ENCODE measurements around the gene DOC2A.

DOC2A gene

DNA sequence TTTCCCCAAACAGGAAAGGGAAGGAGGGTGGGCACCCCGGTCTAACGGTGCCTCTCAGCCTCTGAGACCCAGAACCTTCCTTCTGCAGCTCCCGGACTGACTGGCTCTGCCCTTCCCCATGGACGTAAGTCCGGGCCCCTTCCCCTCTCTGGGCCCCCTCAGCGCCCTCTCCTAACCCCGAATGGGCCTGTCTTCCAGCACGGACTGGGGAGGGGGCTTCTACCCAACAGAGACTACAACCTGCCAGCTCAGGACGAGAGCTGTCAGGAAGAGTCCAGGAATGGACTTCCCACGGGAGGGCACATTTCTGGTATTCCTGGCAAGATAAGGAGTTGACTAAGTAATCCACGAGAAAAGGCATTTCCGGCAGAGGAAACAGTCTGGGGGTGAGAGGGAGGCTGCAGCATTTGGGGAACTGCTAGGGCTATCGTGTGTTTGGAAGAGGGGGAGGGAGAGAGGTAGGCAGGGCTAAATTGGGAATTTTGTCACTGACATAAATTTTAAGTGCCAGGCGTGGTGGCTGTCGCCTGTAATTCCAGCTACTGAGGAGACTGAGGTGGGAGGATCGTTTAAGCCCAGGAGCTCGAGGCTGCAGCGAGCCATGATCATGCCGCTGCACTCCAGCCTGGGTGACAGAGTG lies 42.7 kb upstream of the DOC2A start:
- H3K9ac ChIP-seq (ENCODE audit: low read length) = peak overlapping the region; percentile 91
- no peak overlapping the region for H4K91ac ChIP-seq (ENCODE audit: low read length)
- 4% methylated on average over 17 of the region's 19 CpGs for WGBS

DNA sequence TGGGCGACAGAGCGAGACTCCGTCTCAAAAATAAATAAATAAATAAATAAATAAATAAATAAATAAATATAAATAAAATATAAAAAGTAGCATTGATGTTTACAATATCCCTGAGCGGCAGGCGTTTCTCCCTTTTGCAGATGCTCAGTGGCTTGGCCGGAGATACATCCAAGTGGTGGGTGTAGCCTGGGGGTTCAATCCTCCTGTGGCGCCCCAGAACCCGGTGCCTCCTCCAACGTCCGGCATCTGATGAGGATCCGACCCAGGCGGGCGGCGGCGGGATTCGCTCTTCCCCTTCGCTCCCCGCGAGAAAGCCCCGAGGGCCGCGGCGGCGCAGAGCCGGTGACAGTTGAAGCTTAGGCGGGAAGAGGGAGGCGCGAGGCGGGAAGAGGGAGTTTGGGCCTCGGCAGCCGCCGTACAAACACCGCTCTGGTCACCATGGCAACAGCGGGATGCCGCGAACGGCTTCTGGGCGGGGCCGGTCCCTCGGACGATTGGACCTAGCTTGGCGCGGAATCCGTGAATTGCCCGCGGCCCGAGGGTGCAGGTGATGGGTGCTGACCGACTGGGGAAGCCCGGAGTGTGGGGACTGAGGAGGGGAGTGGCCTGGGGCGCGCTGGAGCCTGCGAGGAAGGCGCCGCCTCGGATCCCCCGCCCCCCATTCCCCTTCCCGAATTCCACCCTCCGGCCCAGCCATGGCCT lies 42.0 kb upstream of the DOC2A start:
- 2% methylated on average over 51 of the region's 58 CpGs for WGBS
- Histone ChIP-seq H3K4me1 (ENCODE audit: control insufficient read depth, insufficient read depth, low read depth, low read length) (peaks cover 10% of the 10 kb centered on the region), H4K91ac (ENCODE audit: low read length) (peak overlapping the region; percentile 64), H3K27me3 (ENCODE audit: control insufficient read depth in 1 of 2, insufficient read depth in 1 of 2, low read length in 2 of 2) (no peaks in the 10 kb centered on the region), H2BK5ac (ENCODE audit: low read depth, low read length, poor library complexity, severe bottlenecking) (no peak overlapping the region), H3K18ac (ENCODE audit: low read depth in 1 of 2, low read length in 2 of 2) (peak overlapping the region; percentile 69 to 93), H3K4ac (ENCODE audit: low read depth in 1 of 2, low read length in 2 of 2) (peak overlapping the region in 1 of 2 experiments; percentile 89), H3K23ac (ENCODE audit: low read length in 2 of 2) (peak overlapping the region in 1 of 2 experiments; percentile 68), H3K79me1 (replicated peaks; ENCODE audit: low read length, poor library complexity, severe bottlenecking) (peaks cover 12% of the 10 kb centered on the region), H3K9me3 (ENCODE audit: control insufficient read depth, low read length) (no peaks in the 10 kb centered on the region), H3K36me3 (ENCODE audit: control insufficient read depth in 1 of 2, insufficient read depth in 2 of 2, low read depth in 1 of 2, low read length in 2 of 2) (peaks cover 5 to 9% of the 10 kb centered on the region in 2 experiments), H3K9ac (ENCODE audit: low read length) (peak overlapping the region; percentile 91), H2AK5ac (ENCODE audit: low read length, severe bottlenecking) (no peak overlapping the region), H2BK12ac (ENCODE audit: low read length in 2 of 2) (peak overlapping the region in 1 of 2 experiments; percentile 67), H3K4me3 (ENCODE audit: insufficient read depth in 1 of 2, low read depth in 1 of 2, low read length in 2 of 2) (peak overlapping the region; percentile 79 to 93), H4K8ac (ENCODE audit: low read length) (peak overlapping the region; percentile 85), H3K27ac (ENCODE audit: low read length, poor library complexity, severe bottlenecking) (no peak overlapping the region), H3K4me2 (ENCODE audit: low read length, poor library complexity, severe bottlenecking) (peak overlapping the region; percentile 89), H2AFZ (ENCODE audit: low read depth, low read length) (peak overlapping the region; percentile 90), H2BK15ac (ENCODE audit: low read depth, poor library complexity, severe bottlenecking) (peak overlapping the region; percentile 39), H3K14ac (ENCODE audit: low read length in 2 of 2) (peak overlapping the region in 1 of 2 experiments; percentile 79), H2BK120ac (ENCODE audit: low read depth, low read length) (peak overlapping the region; percentile 67)
- peak; percentile 92 for DNase-seq

More for the DNA sequence above, 42.7 kb upstream of the DOC2A start:
- Histone ChIP-seq H3K4me2 (ENCODE audit: low read length, poor library complexity, severe bottlenecking) (peak overlapping the region; percentile 89), H3K27me3 (ENCODE audit: control insufficient read depth in 1 of 2, insufficient read depth in 1 of 2, low read length in 2 of 2) (no peaks in the 10 kb centered on the region), H3K4ac (ENCODE audit: low read depth in 1 of 2, low read length in 2 of 2) (peak overlapping the region in 1 of 2 experiments; percentile 89), H3K18ac (ENCODE audit: low read depth in 1 of 2, low read length in 2 of 2) (peak overlapping the region; percentile 16 to 93), H3K23ac (ENCODE audit: low read length in 2 of 2) (peak overlapping the region in 1 of 2 experiments; percentile 68), H2BK120ac (ENCODE audit: low read depth, low read length) (peak overlapping the region; percentile 9), H3K4me1 (ENCODE audit: control insufficient read depth, insufficient read depth, low read depth, low read length) (peaks cover 10% of the 10 kb centered on the region), H2AK5ac (ENCODE audit: low read length, severe bottlenecking) (no peak overlapping the region), H3K27ac (ENCODE audit: low read length, poor library complexity, severe bottlenecking) (no peak overlapping the region), H3K14ac (ENCODE audit: low read length in 2 of 2) (peak overlapping the region in 1 of 2 experiments; percentile 79), H2BK5ac (ENCODE audit: low read depth, low read length, poor library complexity, severe bottlenecking) (no peak overlapping the region), H3K4me3 (ENCODE audit: insufficient read depth in 1 of 2, low read depth in 1 of 2, low read length in 2 of 2) (peak overlapping the region; percentile 79 to 93), H2BK12ac (ENCODE audit: low read length in 2 of 2) (peak overlapping the region in 1 of 2 experiments; percentile 67), H3K36me3 (ENCODE audit: control insufficient read depth in 1 of 2, insufficient read depth in 2 of 2, low read depth in 1 of 2, low read length in 2 of 2) (peaks cover 5 to 9% of the 10 kb centered on the region in 2 experiments), H3K9me3 (ENCODE audit: control insufficient read depth, low read length) (no peaks in the 10 kb centered on the region), H2AFZ (ENCODE audit: low read depth, low read length) (peak overlapping the region; percentile 84), H3K79me1 (replicated peaks; ENCODE audit: low read length, poor library complexity, severe bottlenecking) (peaks cover 12% of the 10 kb centered on the region), H2BK15ac (ENCODE audit: low read depth, poor library complexity, severe bottlenecking) (peak overlapping the region; percentile 39), H4K8ac (ENCODE audit: low read length) (no peak overlapping the region)
- peak; percentile 62 for DNase-seq

DNA sequence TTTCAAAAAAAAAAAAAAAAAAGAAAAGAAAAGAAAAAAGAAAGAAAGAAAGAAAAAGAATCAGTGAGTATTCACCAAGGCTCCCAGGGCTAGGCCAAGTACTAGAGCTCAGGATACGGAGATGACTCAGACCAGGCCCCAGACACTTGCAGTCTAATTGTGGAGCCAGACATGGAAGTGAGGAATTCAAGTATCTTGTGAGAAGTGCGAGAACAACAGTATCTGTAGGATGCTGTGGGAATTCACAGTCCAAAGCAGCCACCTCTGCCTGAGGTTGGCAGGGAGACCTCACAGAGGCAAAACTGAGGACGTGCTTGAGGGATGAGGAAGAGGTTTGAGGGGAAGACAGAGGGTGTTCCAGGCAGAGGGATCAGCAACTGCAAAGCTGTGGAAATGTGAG lies 40.7 kb upstream of the DOC2A start:
- WGBS = 19% methylated on average over 3 of the region's 3 CpGs
- no peak overlapping the region for H3K23ac ChIP-seq (ENCODE audit: low read length in 2 of 2)
- no peak overlapping the region for H2AK5ac ChIP-seq (ENCODE audit: low read length, severe bottlenecking)
- no peak overlapping the region for H2BK5ac ChIP-seq (ENCODE audit: low read depth, low read length, poor library complexity, severe bottlenecking)
- DNase-seq = peak; percentile 86
- no peak overlapping the region for H3K14ac ChIP-seq (ENCODE audit: low read length in 2 of 2)
- peaks cover 10% of the 10 kb centered on the region for H3K4me1 ChIP-seq (ENCODE audit: control insufficient read depth, insufficient read depth, low read depth, low read length)
- H3K9me3 ChIP-seq (ENCODE audit: control insufficient read depth, low read length) = no peaks in the 10 kb centered on the region
- no peak overlapping the region for H3K27ac ChIP-seq (ENCODE audit: low read length, poor library complexity, severe bottlenecking)
- H2BK15ac ChIP-seq (ENCODE audit: low read depth, poor library complexity, severe bottlenecking) = no peak overlapping the region
- H4K91ac ChIP-seq (ENCODE audit: low read length) = peak overlapping the region; percentile 1
- peaks cover 4% of the 10 kb centered on the region in 2 experiments for H3K36me3 ChIP-seq (ENCODE audit: control insufficient read depth in 1 of 2, insufficient read depth in 2 of 2, low read depth in 1 of 2, low read length in 2 of 2)
- peak overlapping the region in 1 of 2 experiments; percentile 75 for H2BK12ac ChIP-seq (ENCODE audit: low read length in 2 of 2)
- H4K8ac ChIP-seq (ENCODE audit: low read length) = no peak overlapping the region
- no peak overlapping the region for H3K4ac ChIP-seq (ENCODE audit: low read depth in 1 of 2, low read length in 2 of 2)
- H3K18ac ChIP-seq (ENCODE audit: low read depth in 1 of 2, low read length in 2 of 2) = peak overlapping the region in 1 of 2 experiments; percentile 71
- peaks cover 12% of the 10 kb centered on the region for H3K79me1 ChIP-seq (replicated peaks; ENCODE audit: low read length, poor library complexity, severe bottlenecking)
- H3K4me2 ChIP-seq (ENCODE audit: low read length, poor library complexity, severe bottlenecking) = no peak overlapping the region
- peak overlapping the region; percentile 48 for H2AFZ ChIP-seq (ENCODE audit: low read depth, low read length)
- H2BK120ac ChIP-seq (ENCODE audit: low read depth, low read length) = no peak overlapping the region
- H3K27me3 ChIP-seq (ENCODE audit: control insufficient read depth in 1 of 2, insufficient read depth in 1 of 2, low read length in 2 of 2) = no peaks in the 10 kb centered on the region
- no peak overlapping the region for H3K9ac ChIP-seq (ENCODE audit: low read length)
- no peak overlapping the region for H3K4me3 ChIP-seq (ENCODE audit: insufficient read depth in 1 of 2, low read depth in 1 of 2, low read length in 2 of 2)

DNA sequence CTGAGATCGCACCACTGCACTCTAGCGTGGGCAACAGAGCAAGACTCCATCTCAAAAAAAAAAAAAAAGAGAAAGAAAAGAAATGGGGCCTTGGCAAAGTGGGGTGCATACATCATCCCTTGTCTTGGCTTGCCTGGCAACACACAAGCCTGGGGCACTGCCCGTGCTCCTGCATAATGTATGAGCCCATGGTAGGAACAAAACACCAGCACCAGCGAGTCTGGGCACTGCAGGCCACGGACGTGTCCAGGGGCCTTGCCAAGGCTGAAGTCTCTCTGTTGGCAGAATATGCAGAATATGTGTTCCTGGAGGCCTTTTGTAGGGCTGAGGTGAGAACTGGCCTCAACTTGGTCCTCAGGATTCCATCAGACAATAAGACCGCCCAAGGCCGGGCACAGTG lies 39.0 kb upstream of the DOC2A start:
- H4K91ac ChIP-seq (ENCODE audit: low read length) = no peak overlapping the region
- H3K18ac ChIP-seq (ENCODE audit: low read depth in 1 of 2, low read length in 2 of 2) = no peak overlapping the region
- H3K4me1 ChIP-seq (ENCODE audit: control insufficient read depth, insufficient read depth, low read depth, low read length) = peaks cover 7% of the 10 kb centered on the region
- H3K4ac ChIP-seq (ENCODE audit: low read depth in 1 of 2, low read length in 2 of 2) = no peak overlapping the region
- peaks cover 7% of the 10 kb centered on the region for H3K79me1 ChIP-seq (replicated peaks; ENCODE audit: low read length, poor library complexity, severe bottlenecking)
- H2BK15ac ChIP-seq (ENCODE audit: low read depth, poor library complexity, severe bottlenecking) = peak overlapping the region; percentile 12
- H2AK5ac ChIP-seq (ENCODE audit: low read length, severe bottlenecking) = no peak overlapping the region
- H3K36me3 ChIP-seq (ENCODE audit: control insufficient read depth in 1 of 2, insufficient read depth in 2 of 2, low read depth in 1 of 2, low read length in 2 of 2) = no peaks in the 10 kb centered on the region
- H3K4me2 ChIP-seq (ENCODE audit: low read length, poor library complexity, severe bottlenecking) = no peak overlapping the region
- H3K27ac ChIP-seq (ENCODE audit: low read length, poor library complexity, severe bottlenecking) = no peak overlapping the region
- no peaks in the 10 kb centered on the region for H3K9me3 ChIP-seq (ENCODE audit: control insufficient read depth, low read length)
- H2BK12ac ChIP-seq (ENCODE audit: low read length in 2 of 2) = no peak overlapping the region
- no peak overlapping the region for H2AFZ ChIP-seq (ENCODE audit: low read depth, low read length)
- H2BK120ac ChIP-seq (ENCODE audit: low read depth, low read length) = no peak overlapping the region
- WGBS = 95% methylated on average over 8 of the region's 8 CpGs
- H3K27me3 ChIP-seq (ENCODE audit: control insufficient read depth in 1 of 2, insufficient read depth in 1 of 2, low read length in 2 of 2) = peaks cover 4 to 5% of the 10 kb centered on the region in 2 experiments
- no peak overlapping the region for H3K14ac ChIP-seq (ENCODE audit: low read length in 2 of 2)
- no peak for DNase-seq
- no peak overlapping the region for H3K9ac ChIP-seq (ENCODE audit: low read length)
- no peak overlapping the region for H3K4me3 ChIP-seq (ENCODE audit: insufficient read depth in 1 of 2, low read depth in 1 of 2, low read length in 2 of 2)
- H4K8ac ChIP-seq (ENCODE audit: low read length) = no peak overlapping the region
- H2BK5ac ChIP-seq (ENCODE audit: low read depth, low read length, poor library complexity, severe bottlenecking) = no peak overlapping the region
- peak overlapping the region in 1 of 2 experiments; percentile 5 for H3K23ac ChIP-seq (ENCODE audit: low read length in 2 of 2)

All from mesenchymal stem cell (in vitro differentiated cells and primary cell).